HG03039 (cell line): ENCODE results near the gene WDR93.

Experiments
- ATAC-seq: cut with Tn5 transposase; IDR thresholded peaks from one replicate; pipeline ENCODE4 v1.9.1; 2021; ENCODE audit warnings: mild to moderate bottlenecking, moderate library complexity; ENCODE audit not compliant: unreplicated experiment

Gene WDR93

GRCh38 chr15:89690276-89691218, at the start of gene WDR93, which contains the start of gene PEX11A:
Gene WDR93 (plus strand): TSS chr15:89690811. CDS start chr15:89701747, 10,936 bp downstream.
Gene PEX11A (minus strand): TSS chr15:89690754. CDS start chr15:89690632, 122 bp downstream.
- peak; percentile 86 for ATAC-seq

- no peak for ATAC-seq
These were observed 49.6 kb upstream of the WDR93 start for GRCh38 chr15:89641053-89641452.

- ATAC-seq: no peak
These were observed 48.5 kb upstream of the WDR93 start for GRCh38 chr15:89642106-89642505.

- no peak for ATAC-seq
These were observed 44.9 kb upstream of the WDR93 start for GRCh38 chr15:89645680-89646079.

- ATAC-seq: no peak
These were observed 44.0 kb upstream of the WDR93 start for GRCh38 chr15:89646416-89647141.

- no peak for ATAC-seq
These were observed 43.3 kb upstream of the WDR93 start for GRCh38 chr15:89647191-89647851.

- no peak for ATAC-seq
These were observed 42.3 kb upstream of the WDR93 start for GRCh38 chr15:89648106-89649012.

GRCh38 chr15:89649013-89649625, 41.5 kb upstream of the WDR93 start:
- no peak for ATAC-seq

- no peak for ATAC-seq
These were observed 40.9 kb upstream of the WDR93 start for GRCh38 chr15:89649716-89650115.

GRCh38 chr15:89652131-89652530, 38.5 kb upstream of the WDR93 start:
- ATAC-seq: no peak

- no peak for ATAC-seq
These were observed 37.9 kb upstream of the WDR93 start for GRCh38 chr15:89652666-89653065.

GRCh38 chr15:89653578-89653977, 37.0 kb upstream of the WDR93 start:
- no peak for ATAC-seq

GRCh38 chr15:89654301-89654761, 36.3 kb upstream of the WDR93 start:
- ATAC-seq: no peak

- no peak for ATAC-seq
These were observed 35.5 kb upstream of the WDR93 start, which contains the start of gene KIF7 for GRCh38 chr15:89654847-89655805. Gene KIF7 (minus strand): TSS chr15:89655467. CDS start chr15:89652930, 2,537 bp downstream.

- ATAC-seq: no peak
These were observed 34.3 kb upstream of the WDR93 start for GRCh38 chr15:89656116-89656815.

- ATAC-seq: no peak
These were observed 32.9 kb upstream of the WDR93 start for GRCh38 chr15:89657686-89658200.

GRCh38 chr15:89659295-89659694, 31.3 kb upstream of the WDR93 start:
- no peak for ATAC-seq

GRCh38 chr15:89660556-89660955, 30.1 kb upstream of the WDR93 start:
- ATAC-seq: no peak
